SKM-1 treated with dmso at 0.1 percent for 144 hours (cell line): ENCODE data around the gene ZNF428.
"Not testable (repeated sequence)": the region's sequence is repeated elsewhere in the genome, so short reads cannot be mapped to it uniquely, and the experiment has no call there.

Experiments
- DNase-seq: peaks from one replicate; lab custom pipeline; 2025; ENCODE audit not compliant: unreplicated experiment; lab: John Stamatoyannopoulos, UW

Gene ZNF428

DNA sequence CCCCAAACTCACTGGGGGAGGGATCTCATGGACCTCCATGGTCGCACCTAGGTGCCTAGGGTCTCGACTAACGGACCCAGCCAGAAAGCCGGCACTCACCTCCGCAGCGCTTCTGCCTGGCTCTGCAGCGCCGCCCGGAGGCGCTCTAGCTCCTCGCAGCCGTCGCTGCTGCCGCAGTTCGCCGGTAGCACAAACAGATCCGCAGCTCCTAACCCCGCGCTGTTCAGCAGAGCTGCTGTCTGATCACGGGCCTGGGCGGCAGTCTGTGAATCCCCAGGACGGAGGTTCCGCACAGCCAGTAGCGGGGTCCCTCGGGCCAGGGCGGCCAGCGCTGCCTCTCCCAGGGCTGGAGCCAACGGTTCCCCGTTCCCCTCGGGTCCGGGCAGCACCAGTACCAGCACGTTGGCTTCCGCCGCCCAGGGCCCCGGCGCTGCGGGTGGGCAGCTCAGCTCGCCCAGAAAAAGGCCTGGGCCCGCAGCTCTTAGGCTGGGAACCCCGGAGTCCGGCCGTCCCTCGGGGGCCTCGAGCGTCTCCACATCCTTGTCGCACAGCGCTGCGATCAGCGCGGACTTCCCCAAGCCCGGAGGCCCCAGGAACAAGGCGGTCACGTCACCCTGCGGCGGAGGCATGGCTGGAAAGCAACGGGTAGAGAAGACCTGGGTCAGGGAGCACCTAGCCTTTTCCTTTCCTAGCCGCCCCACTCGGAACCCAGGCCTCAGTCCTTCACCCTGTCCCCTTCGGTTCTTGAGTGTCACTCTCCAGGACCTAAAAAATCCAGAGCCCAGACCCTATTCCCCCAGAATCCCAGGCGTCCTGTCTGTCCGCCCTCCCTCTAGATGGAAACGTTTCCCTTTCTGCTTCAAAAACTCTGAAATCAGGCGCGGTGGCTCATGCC, 24.5 kb downstream of the ZNF428 start:
- peak; percentile 14 for DNase-seq

DNA sequence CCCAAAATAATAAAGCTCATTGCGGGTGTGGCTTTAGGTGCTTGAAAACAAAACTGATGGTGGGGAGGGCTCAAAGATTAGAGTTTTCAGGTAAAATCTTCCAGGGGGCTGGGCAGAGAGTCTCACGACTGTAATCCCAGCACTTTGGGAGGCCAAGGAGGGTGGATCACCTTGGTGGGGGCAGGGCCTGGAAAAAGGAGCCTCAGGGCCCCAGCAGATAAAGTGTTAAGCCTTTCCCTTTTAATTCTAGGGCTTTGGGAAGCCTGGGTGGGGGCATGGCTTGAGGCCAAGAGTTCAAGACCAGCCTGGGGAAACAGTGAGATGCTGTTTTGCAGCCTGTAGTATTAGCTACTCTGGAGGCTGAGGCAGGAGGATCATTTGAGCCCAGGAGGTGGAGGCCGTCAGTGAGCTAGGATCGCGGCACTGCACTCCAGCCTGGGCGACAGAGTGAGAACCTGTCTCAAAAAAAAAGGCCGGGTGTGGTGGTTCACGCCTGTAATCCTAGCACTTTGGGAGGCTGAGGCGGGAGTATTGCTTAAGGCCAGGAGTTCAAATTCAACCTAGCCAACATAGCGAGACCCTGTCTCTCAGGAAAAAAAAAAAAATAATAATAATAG, 25.2 kb downstream of the ZNF428 start:
- no peak for DNase-seq

- DNase-seq: no peak
These were observed 26.6 kb downstream of the ZNF428 start for GRCh38 chr19:43592800-43593350.

DNA sequence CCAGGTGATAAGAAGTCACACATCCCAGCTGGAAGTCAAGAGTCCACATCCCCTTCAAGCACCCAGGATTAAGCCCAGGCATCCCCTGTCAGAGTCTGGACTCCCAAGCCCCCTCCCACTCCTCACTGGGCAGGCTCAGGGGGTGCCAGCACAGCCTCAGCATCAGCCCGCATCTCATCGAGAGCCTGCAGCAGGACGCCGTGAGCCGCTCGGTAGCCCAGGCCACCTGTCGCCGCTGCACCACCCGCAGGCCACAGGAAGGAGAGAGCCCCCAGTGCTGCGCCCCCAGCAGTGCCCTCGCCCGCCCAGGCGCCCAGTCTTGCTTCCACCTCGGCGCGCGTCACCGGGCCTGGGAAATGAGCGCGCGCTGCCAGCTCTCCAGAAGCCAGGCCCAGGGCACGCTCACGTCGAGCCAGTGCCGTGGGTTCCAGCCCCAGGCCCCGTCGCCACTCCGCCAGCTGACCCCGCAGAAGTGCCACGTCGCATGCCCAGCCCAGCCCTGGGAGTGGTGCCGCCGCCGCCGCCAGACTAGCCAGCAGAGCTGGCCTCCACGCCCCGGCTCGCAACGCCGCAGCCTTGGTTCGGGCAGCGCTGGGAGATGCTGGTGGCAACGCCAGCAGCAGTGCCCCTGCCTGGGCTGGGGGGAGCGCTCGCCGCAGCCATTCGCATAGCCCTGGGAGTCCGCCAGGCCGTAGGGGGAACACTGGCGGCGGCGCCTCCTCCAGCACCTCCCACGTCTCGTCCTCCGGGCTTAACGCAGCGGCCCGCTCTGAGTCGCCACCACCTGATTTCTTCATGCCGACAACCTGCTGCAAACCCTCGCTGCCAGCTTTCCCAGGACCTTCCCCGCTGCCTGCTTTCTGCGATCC, 27.3 kb downstream of the ZNF428 start:
- no peak for DNase-seq

DNA sequence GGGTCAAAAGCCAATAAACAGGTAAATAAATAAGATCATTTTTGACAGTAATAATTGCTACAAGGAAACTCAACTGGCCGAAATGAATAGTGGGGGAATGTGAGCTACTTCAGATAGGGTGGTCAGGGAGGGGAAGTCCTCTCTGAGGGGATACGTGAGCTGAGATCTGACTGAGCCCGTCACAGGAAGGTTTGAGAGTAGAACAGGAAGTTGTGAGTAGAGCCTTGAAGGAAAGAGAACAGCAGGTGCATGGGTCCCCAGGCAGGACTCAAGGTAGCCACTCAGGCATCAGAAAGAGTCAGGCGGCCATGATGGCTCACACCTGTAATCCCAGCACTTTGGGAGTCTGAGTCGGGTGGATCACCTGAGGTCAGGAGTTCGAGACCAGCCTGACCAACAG, 29.8 kb downstream of the ZNF428 start:
- DNase-seq: no peak

GRCh38 chr19:43589277-43589676, 30.2 kb downstream of the ZNF428 start:
- DNase-seq: no peak

DNA sequence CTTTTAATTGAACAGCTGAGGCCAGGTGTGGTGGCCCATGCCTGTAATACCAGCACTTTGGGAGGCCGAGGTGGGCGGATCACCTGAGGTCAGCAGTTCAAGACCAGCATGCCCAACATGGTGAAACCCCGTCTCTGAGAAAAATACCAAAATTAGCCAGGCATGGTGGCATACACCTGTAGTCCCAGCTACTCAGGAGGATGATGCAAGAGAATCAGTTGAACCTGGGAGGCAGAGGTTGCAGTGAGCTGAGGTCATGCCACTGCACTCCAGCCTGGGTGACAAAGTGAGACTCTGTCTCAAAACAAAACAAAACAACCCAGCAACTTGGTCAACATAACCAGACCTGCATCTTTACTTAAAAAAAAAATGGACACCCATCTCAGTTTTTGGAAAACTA, 32.4 kb downstream of the ZNF428 start:
- DNase-seq: not testable (repeated sequence)

- no peak for DNase-seq
These were observed 33.1 kb downstream of the ZNF428 start for GRCh38 chr19:43586346-43586745.

- no peak for DNase-seq
These were observed 34.9 kb downstream of the ZNF428 start for GRCh38 chr19:43584484-43584883.

DNA sequence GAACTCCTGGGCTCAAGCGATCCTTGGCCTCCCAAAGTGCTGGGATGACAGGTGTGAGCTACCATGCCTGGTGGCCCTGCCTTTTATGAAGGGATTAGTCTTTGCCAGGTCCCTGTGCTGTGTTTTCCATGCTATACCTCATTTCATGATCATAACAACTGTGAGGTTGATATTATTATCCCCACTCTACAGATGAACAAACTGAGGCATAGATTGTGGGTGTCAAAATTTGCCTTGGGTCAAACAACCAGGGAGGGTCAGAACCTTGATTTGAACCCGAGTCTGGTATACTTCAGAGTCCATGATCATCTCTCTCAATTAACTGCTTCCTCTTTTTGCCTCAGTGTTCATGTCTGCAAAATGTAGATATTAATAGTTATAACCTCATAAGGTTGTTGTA, 36.9 kb downstream of the ZNF428 start:
- no peak for DNase-seq

- DNase-seq: no peak
These were observed 38.0 kb downstream of the ZNF428 start for GRCh38 chr19:43581467-43581866.

DNA sequence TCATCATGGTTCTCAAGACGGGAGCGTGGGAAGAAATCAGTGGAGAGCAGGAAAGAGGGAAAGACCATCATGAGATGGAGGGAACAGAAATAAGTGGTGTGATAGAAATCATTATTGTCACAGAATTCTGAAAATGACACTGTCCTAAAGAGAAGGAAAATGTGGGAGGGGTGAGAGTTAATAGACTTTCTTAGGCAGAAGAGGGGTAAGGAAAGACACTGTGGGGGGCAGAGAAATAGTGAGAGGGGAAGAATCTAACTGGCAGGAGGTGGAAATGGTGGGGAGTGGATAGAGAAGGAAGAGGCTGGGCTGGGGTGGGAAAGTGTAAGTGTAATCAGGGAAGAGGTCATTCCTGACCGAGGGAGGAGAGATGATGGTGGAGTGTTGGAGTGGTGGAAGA, 40.6 kb downstream of the ZNF428 start:
- no peak for DNase-seq

- DNase-seq: no peak
These were observed 43.2 kb downstream of the ZNF428 start for GRCh38 chr19:43575955-43576878.

GRCh38 chr19:43575156-43575950, 44.1 kb downstream of the ZNF428 start, which contains the start of the genes PINLYP and XRCC1:
Gene PINLYP, plus strand, starts transcription at chr19:43575801. Its CDS starts 1,391 bp downstream, at chr19:43577192.
Gene XRCC1, minus strand, starts transcription at chr19:43575527. Its CDS starts 69 bp downstream, at chr19:43575458.
- peak; percentile 91 for DNase-seq

GRCh38 chr19:43574424-43575155, 44.8 kb downstream of the ZNF428 start:
- no peak for DNase-seq

- no peak for DNase-seq
These were observed 47.2 kb downstream of the ZNF428 start for GRCh38 chr19:43572171-43572588.

- no peak for DNase-seq
These were observed 49.1 kb downstream of the ZNF428 start for GRCh38 chr19:43570174-43570791.

GRCh38 chr19:43569657-43570056, 49.8 kb downstream of the ZNF428 start:
- DNase-seq: no peak
